ENCODE measurements around the gene SENP1.

The SENP1 gene

DNA sequence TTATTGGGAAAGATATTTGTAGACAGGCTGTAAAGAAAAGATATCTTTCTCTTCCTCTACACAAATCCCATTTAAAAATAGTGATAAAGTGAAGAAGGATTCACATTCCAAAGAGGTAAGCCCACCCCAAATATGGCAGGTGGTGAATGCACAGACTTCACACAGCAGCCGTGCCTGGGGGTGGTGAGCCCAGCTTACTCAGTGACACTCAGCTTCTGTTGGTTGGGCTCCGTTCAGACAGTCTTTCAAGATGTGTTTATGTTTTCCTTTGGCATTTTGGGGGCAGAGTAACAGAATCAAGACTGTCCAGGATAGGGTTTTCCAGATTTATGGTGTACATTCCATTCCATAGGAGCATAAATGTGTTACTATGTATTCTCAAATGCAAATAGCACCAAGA lies 97.5 kb downstream of the SENP1 start:
- DNase-seq, result no peak
- intact Hi-C loops (cut with DNase I), result no loop called here

- intact Hi-C loops (cut with DNase I), result no loop called here
- no peak for DNase-seq
These were observed 98.7 kb downstream of the SENP1 start for GRCh38 chr12:48007206-48007605.

- intact Hi-C loops (cut with DNase I), result no loop called here
- no peak for DNase-seq
These were observed 100.2 kb downstream of the SENP1 start for GRCh38 chr12:48005750-48006021.

- DNase-seq, result no peak
- intact Hi-C loops (cut with DNase I), result no loop called here
These were observed 100.7 kb downstream of the SENP1 start for GRCh38 chr12:48005001-48005749.

GRCh38 chr12:48004053-48004941 lies 101.6 kb downstream of the SENP1 start, which contains the start of gene COL2A1:
TSS of gene COL2A1 (minus strand) at chr12:48004476. CDS start at chr12:48004321, 155 bp downstream.
- DNase-seq, result no peak
- intact Hi-C loops (cut with DNase I), result no loop called here

DNA sequence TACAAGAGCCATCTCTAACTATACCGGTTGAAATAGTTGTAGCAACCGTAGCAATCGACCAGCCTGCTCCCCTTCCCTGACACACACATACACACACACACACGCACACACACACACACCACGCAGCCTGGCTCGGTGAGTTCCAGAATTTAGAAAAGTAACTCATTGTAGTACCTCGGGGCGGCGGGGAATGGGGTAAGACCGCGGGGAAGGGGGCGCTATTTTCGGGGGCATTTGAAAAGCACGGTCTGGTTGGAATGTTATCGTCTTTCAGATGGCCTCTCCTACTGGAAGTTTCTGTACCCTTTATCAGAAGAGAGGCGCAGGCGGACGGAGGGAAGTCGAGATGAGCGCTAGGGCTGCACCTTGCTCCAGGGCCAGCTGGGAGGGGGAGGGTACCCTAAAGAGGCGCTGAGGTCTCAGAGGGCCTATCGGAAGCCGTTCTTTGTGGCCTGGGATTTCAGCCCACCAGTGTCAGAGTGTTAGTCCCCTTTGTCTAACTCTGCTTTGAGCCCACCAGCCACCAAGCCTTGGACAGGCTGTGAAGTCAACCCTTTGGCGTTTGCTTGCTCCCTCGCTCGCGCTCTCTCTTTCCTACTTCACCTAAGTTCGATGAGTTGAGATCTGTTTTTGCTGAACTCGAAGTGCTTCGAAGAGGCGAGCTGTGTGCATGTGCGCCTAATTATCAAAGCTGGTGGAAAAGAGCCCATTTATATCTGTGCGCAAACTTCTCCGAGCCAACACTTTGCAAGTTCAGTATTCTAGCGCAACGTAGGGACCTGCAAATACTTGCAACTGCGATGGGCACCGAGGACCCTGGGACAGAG lies 102.4 kb downstream of the SENP1 start:
- intact Hi-C loops (cut with DNase I), result no loop called here
- peak in 1 of 42 donors; percentile 20 for DNase-seq

DNA sequence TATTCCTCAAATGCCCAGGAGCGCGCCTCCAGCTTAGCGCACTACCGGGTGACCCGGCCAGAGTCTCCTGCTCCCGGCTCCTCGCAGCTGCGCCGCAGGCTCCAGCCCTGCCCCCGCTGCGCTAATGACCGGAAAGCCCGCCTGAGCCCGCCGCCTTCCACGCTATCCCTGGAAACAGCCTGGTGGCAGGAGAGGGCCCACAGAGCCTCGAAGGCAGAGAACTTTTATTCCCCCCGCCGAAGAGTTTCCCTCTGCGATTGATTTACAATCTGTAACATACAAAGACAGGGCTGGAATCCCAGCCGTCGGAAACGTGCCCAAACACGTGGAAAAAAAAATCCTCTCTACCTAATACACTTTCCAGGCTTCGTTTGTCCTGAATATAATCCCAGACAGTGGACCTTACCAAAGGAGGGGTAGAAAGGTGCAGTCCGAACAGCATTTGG lies 103.1 kb downstream of the SENP1 start:
- DNase-seq, result peak in 1 of 42 donors; percentile 32
- intact Hi-C loops (cut with DNase I), result no loop called here

- DNase-seq, result peak in 1 of 42 donors; percentile 23
- intact Hi-C loops (cut with DNase I), result no loop called here
These were observed 103.5 kb downstream of the SENP1 start for GRCh38 chr12:48002414-48002730.

GRCh38 chr12:48001505-48002413 lies 104.1 kb downstream of the SENP1 start:
- intact Hi-C loops (cut with DNase I), result no loop called here
- peak in 14 of 42 donors; percentile 11 to 52 (median 31) for DNase-seq

- intact Hi-C loops (cut with DNase I), result no loop called here
- DNase-seq, result peak in 2 of 42 donors; percentile 12 to 16
These were observed 104.9 kb downstream of the SENP1 start for GRCh38 chr12:48000878-48001504.

DNA sequence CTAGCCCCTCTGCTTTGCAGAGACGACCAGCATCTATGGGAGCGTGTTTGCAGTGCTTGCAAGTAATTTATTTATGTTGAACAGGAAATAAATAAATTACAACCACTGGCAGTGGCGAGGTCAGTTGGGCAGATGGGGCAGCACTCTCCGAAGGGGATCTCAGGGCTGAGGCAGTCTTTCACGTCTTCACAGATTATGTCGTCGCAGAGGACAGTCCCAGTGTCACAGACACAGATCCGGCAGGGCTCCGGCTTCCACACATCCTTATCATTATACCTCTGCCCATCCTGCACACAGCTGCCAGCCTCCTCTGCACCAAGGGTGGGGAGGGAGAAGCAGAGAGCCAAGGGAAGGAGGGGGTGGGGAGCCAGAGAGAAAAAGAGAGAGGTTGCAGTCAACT lies 106.1 kb downstream of the SENP1 start:
- intact Hi-C loops (cut with DNase I), result no loop called here
- peak in 1 of 42 donors; percentile 27 for DNase-seq

GRCh38 chr12:47997321-47997720 lies 108.6 kb downstream of the SENP1 start:
- DNase-seq, result peak in 2 of 42 donors; percentile 6 to 11
- intact Hi-C loops (cut with DNase I), result no loop called here

DNA sequence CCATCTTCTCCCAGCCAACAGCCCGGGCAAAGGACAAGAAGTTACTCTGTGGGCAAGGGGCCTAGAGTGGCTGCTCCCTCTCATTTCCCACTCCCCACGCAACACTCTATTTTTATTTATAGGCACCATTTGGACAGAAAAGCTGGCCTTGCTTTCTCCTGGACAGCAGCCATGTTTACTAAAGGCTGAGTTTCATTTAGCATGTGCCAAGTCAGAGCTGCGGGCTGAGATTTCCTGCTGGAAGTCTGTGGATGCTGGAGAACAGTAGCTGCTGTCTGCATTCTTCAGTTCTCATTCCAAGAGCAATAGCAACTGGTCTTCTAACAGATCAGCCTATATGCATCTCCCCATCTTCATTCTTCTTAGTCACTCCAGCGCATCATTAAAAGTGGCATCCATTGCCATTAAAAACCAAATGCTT lies 109.9 kb downstream of the SENP1 start:
- peak in 13 of 42 donors; percentile 15 to 54 (median 25) for DNase-seq

GRCh38 chr12:47993491-47993890 lies 112.4 kb downstream of the SENP1 start:
- intact Hi-C loops (cut with DNase I), result no loop called here
- peak in 1 of 42 donors; percentile 10 for DNase-seq

More for the DNA sequence above, 109.9 kb downstream of the SENP1 start:
- intact Hi-C loops (cut with DNase I), result no loop called here

All from head of caudate nucleus (tissue), 42 donors.